HCT116 (cell line): Measurements from ENCODE around the gene GBP5.

Experiments
- POLR2A ChIP-seq: IDR thresholded peaks from 2 replicates; pipeline ENCODE4 v1.7.0; 2011; ENCODE audit warnings: borderline replicate concordance; ENCODE audit not compliant: insufficient read depth, insufficient read length; ENCODE audit errors: extremely low read depth
- ZFX ChIP-seq: fragments of 450-650 bp; IDR thresholded peaks from 2 replicates; pipeline ENCODE4 v1.6.1; 2017
- TF ChIP-seq, protein P1 (sequence below): IDR thresholded peaks from 2 replicates; pipeline ENCODE4 v1.6.1; 2012; ENCODE audit warnings: low read depth
- TF ChIP-seq, protein P2 (sequence below), 3 experiments: fragments of 200-600 bp in 1 of 3; sonication (generic) in 1 of 3; IDR thresholded peaks in 2 of 3; conservative IDR thresholded peaks in 1 of 3; 2 replicates each; pipeline ENCODE4 v1.5.1; 2012 to 2017; ENCODE audit warnings: low read depth in 2 of 3, low read length in 2 of 3, antibody characterized with exemption in 1 of 3, borderline replicate concordance in 1 of 3, control low read depth in 1 of 3, mild to moderate bottlenecking in 1 of 3, mixed read lengths in 1 of 3, mixed run types in 1 of 3, moderate library complexity in 1 of 3; ENCODE audit not compliant: insufficient read depth in 1 of 3

DNA sequence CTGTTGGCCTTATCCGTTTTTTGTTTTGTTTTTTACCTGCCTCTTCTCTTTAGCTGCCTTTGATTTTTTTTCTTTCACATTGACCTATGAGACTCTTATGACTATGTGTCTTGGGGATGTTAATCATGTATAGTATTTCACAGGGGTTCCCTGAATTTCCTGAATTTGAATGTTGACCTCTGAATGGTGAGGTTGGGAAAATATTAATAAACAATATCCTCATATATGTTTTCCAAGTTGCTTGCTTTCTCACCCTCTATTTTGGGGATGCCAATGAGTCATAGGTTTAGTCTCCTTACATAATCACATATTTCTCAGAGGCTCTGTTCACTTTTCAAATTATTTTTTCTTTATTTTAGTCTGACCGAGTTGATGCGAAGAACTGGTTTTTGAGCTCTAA is 29.6 kb downstream of the GBP5 start:
- TF ChIP-seq, protein P1, sequence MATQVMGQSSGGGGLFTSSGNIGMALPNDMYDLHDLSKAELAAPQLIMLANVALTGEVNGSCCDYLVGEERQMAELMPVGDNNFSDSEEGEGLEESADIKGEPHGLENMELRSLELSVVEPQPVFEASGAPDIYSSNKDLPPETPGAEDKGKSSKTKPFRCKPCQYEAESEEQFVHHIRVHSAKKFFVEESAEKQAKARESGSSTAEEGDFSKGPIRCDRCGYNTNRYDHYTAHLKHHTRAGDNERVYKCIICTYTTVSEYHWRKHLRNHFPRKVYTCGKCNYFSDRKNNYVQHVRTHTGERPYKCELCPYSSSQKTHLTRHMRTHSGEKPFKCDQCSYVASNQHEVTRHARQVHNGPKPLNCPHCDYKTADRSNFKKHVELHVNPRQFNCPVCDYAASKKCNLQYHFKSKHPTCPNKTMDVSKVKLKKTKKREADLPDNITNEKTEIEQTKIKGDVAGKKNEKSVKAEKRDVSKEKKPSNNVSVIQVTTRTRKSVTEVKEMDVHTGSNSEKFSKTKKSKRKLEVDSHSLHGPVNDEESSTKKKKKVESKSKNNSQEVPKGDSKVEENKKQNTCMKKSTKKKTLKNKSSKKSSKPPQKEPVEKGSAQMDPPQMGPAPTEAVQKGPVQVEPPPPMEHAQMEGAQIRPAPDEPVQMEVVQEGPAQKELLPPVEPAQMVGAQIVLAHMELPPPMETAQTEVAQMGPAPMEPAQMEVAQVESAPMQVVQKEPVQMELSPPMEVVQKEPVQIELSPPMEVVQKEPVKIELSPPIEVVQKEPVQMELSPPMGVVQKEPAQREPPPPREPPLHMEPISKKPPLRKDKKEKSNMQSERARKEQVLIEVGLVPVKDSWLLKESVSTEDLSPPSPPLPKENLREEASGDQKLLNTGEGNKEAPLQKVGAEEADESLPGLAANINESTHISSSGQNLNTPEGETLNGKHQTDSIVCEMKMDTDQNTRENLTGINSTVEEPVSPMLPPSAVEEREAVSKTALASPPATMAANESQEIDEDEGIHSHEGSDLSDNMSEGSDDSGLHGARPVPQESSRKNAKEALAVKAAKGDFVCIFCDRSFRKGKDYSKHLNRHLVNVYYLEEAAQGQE = no peak
- no peak for TF ChIP-seq ZFX
- TF ChIP-seq, protein P2, sequence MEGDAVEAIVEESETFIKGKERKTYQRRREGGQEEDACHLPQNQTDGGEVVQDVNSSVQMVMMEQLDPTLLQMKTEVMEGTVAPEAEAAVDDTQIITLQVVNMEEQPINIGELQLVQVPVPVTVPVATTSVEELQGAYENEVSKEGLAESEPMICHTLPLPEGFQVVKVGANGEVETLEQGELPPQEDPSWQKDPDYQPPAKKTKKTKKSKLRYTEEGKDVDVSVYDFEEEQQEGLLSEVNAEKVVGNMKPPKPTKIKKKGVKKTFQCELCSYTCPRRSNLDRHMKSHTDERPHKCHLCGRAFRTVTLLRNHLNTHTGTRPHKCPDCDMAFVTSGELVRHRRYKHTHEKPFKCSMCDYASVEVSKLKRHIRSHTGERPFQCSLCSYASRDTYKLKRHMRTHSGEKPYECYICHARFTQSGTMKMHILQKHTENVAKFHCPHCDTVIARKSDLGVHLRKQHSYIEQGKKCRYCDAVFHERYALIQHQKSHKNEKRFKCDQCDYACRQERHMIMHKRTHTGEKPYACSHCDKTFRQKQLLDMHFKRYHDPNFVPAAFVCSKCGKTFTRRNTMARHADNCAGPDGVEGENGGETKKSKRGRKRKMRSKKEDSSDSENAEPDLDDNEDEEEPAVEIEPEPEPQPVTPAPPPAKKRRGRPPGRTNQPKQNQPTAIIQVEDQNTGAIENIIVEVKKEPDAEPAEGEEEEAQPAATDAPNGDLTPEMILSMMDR (IDR thresholded peaks at IDR 0.05 in 2 of 3, conservative IDR thresholded peaks at IDR 0.05 in 1 of 3; ENCODE audit: borderline replicate concordance in 1 of 3, insufficient read depth in 1 of 3, low read depth in 2 of 3, low read length in 2 of 3) = no peak
- no peak for TF ChIP-seq POLR2A
